ENCODE data around the gene HSPB1.

Gene HSPB1

GRCh38 chr7:76325811-76326210, 23.3 kb downstream of the HSPB1 start:
- H3K27ac ChIP-seq (ENCODE audit: low read depth, low read length), result no peak overlapping the region
- H3K14ac ChIP-seq (ENCODE audit: low read length), result no peak overlapping the region
- no peak overlapping the region for H2BK5ac ChIP-seq (ENCODE audit: low read depth, low read length, poor library complexity)
- no peak overlapping the region for H2AFZ ChIP-seq (ENCODE audit: insufficient read depth, low read length, poor library complexity)
- peaks cover 31 to 50% of the 10 kb centered on the region in 2 experiments for H3K36me3 ChIP-seq (ENCODE audit: control insufficient read depth in 1 of 2, insufficient read depth in 2 of 2, low read length in 2 of 2)
- no peak overlapping the region for H3K23ac ChIP-seq (ENCODE audit: low read length)
- no peak overlapping the region for H4K91ac ChIP-seq (ENCODE audit: low read depth, low read length)
- no peak overlapping the region for H3K18ac ChIP-seq (ENCODE audit: low read length)
- no peak for DNase-seq
- H2BK120ac ChIP-seq (ENCODE audit: insufficient read depth, low read length, poor library complexity), result no peak overlapping the region
- H3K4me3 ChIP-seq (ENCODE audit: low read depth, low read length), result no peak overlapping the region
- no peak overlapping the region for H4K8ac ChIP-seq (ENCODE audit: low read depth, low read length)
- H3K79me1 ChIP-seq (ENCODE audit: low read length), result no peaks in the 10 kb centered on the region
- no peak overlapping the region for H3K4me2 ChIP-seq (ENCODE audit: low read length)
- H3K9ac ChIP-seq (ENCODE audit: low read length), result no peak overlapping the region
- H4K12ac ChIP-seq (ENCODE audit: low read depth, low read length), result no peak overlapping the region
- no peaks in the 10 kb centered on the region for H3K4me1 ChIP-seq (ENCODE audit: control insufficient read depth in 1 of 2, insufficient read depth in 2 of 2, low read length in 2 of 2)
- no peaks in the 10 kb centered on the region for H3K27me3 ChIP-seq (ENCODE audit: insufficient read depth, low read length)
- no peaks in the 10 kb centered on the region for H3K79me2 ChIP-seq (ENCODE audit: control insufficient read depth, insufficient read depth, low read length, poor library complexity)
- no CpG with 5 or more reads among the region's 5 CpGs for WGBS (ENCODE audit: extremely low coverage, insufficient coverage, insufficient read length)
- no peaks in the 10 kb centered on the region for H3K9me3 ChIP-seq (ENCODE audit: insufficient read depth, low read depth, low read length)
- H2BK12ac ChIP-seq (ENCODE audit: low read length), result no peak overlapping the region
- no peak overlapping the region for H3K4ac ChIP-seq (ENCODE audit: low read depth, low read length)
- no peak overlapping the region for H2AK5ac ChIP-seq (ENCODE audit: low read length)

- no peak overlapping the region for H3K23ac ChIP-seq (ENCODE audit: low read length)
- no peak overlapping the region for H3K18ac ChIP-seq (ENCODE audit: low read length)
- no CpG with 5 or more reads among the region's 5 CpGs for WGBS (ENCODE audit: extremely low coverage, insufficient coverage, insufficient read length)
- H3K79me1 ChIP-seq (ENCODE audit: low read length), result no peaks in the 10 kb centered on the region
- no peak overlapping the region for H2BK12ac ChIP-seq (ENCODE audit: low read length)
- no peak overlapping the region for H3K4ac ChIP-seq (ENCODE audit: low read depth, low read length)
- no peaks in the 10 kb centered on the region for H3K4me1 ChIP-seq (ENCODE audit: control insufficient read depth in 1 of 2, insufficient read depth in 2 of 2, low read length in 2 of 2)
- H3K36me3 ChIP-seq (ENCODE audit: control insufficient read depth in 1 of 2, insufficient read depth in 2 of 2, low read length in 2 of 2), result peaks cover 31 to 49% of the 10 kb centered on the region in 2 experiments
- H3K4me3 ChIP-seq (ENCODE audit: low read depth, low read length), result no peak overlapping the region
- H3K9me3 ChIP-seq (ENCODE audit: insufficient read depth, low read depth, low read length), result no peaks in the 10 kb centered on the region
- H4K8ac ChIP-seq (ENCODE audit: low read depth, low read length), result no peak overlapping the region
- H3K27ac ChIP-seq (ENCODE audit: low read depth, low read length), result no peak overlapping the region
- H2AFZ ChIP-seq (ENCODE audit: insufficient read depth, low read length, poor library complexity), result no peak overlapping the region
- H3K9ac ChIP-seq (ENCODE audit: low read length), result no peak overlapping the region
- H3K14ac ChIP-seq (ENCODE audit: low read length), result no peak overlapping the region
- no peaks in the 10 kb centered on the region for H3K79me2 ChIP-seq (ENCODE audit: control insufficient read depth, insufficient read depth, low read length, poor library complexity)
- H2BK120ac ChIP-seq (ENCODE audit: insufficient read depth, low read length, poor library complexity), result no peak overlapping the region
- H4K12ac ChIP-seq (ENCODE audit: low read depth, low read length), result no peak overlapping the region
- H3K4me2 ChIP-seq (ENCODE audit: low read length), result no peak overlapping the region
- H4K91ac ChIP-seq (ENCODE audit: low read depth, low read length), result no peak overlapping the region
- H2BK5ac ChIP-seq (ENCODE audit: low read depth, low read length, poor library complexity), result no peak overlapping the region
- no peaks in the 10 kb centered on the region for H3K27me3 ChIP-seq (ENCODE audit: insufficient read depth, low read length)
- no peak overlapping the region for H2AK5ac ChIP-seq (ENCODE audit: low read length)
- DNase-seq, result no peak
These were observed 24.3 kb downstream of the HSPB1 start for GRCh38 chr7:76326646-76327233.

- Histone ChIP-seq H2BK5ac (ENCODE audit: low read depth, low read length, poor library complexity) (no peak overlapping the region), H4K91ac (ENCODE audit: low read depth, low read length) (no peak overlapping the region), H3K27ac (ENCODE audit: low read depth, low read length) (no peak overlapping the region), H3K79me1 (ENCODE audit: low read length) (no peaks in the 10 kb centered on the region), H3K36me3 (ENCODE audit: control insufficient read depth in 1 of 2, insufficient read depth in 2 of 2, low read length in 2 of 2) (peaks cover 32 to 55% of the 10 kb centered on the region in 2 experiments), H3K14ac (ENCODE audit: low read length) (no peak overlapping the region), H3K18ac (ENCODE audit: low read length) (no peak overlapping the region), H4K8ac (ENCODE audit: low read depth, low read length) (no peak overlapping the region), H3K27me3 (ENCODE audit: insufficient read depth, low read length) (no peaks in the 10 kb centered on the region), H2AFZ (ENCODE audit: insufficient read depth, low read length, poor library complexity) (no peak overlapping the region), H2AK5ac (ENCODE audit: low read length) (no peak overlapping the region), H3K79me2 (ENCODE audit: control insufficient read depth, insufficient read depth, low read length, poor library complexity) (no peaks in the 10 kb centered on the region), H4K12ac (ENCODE audit: low read depth, low read length) (no peak overlapping the region), H2BK12ac (ENCODE audit: low read length) (no peak overlapping the region), H3K4ac (ENCODE audit: low read depth, low read length) (no peak overlapping the region), H3K4me3 (ENCODE audit: low read depth, low read length) (no peak overlapping the region), H3K4me2 (ENCODE audit: low read length) (no peak overlapping the region), H3K9ac (ENCODE audit: low read length) (no peak overlapping the region), H2BK120ac (ENCODE audit: insufficient read depth, low read length, poor library complexity) (no peak overlapping the region), H3K23ac (ENCODE audit: low read length) (no peak overlapping the region), H3K4me1 (ENCODE audit: control insufficient read depth in 1 of 2, insufficient read depth in 2 of 2, low read length in 2 of 2) (no peaks in the 10 kb centered on the region), H3K9me3 (ENCODE audit: insufficient read depth, low read depth, low read length) (no peaks in the 10 kb centered on the region)
- no CpG with 5 or more reads among the region's 7 CpGs for WGBS (ENCODE audit: extremely low coverage, insufficient coverage, insufficient read length)
- no peak for DNase-seq
These were observed 25.1 kb downstream of the HSPB1 start for GRCh38 chr7:76327610-76328009.

GRCh38 chr7:76328389-76328788, 25.9 kb downstream of the HSPB1 start:
- Histone ChIP-seq H4K91ac (ENCODE audit: low read depth, low read length) (no peak overlapping the region), H2BK12ac (ENCODE audit: low read length) (no peak overlapping the region), H3K14ac (ENCODE audit: low read length) (no peak overlapping the region), H2AFZ (ENCODE audit: insufficient read depth, low read length, poor library complexity) (no peak overlapping the region), H3K18ac (ENCODE audit: low read length) (no peak overlapping the region), H3K79me1 (ENCODE audit: low read length) (no peaks in the 10 kb centered on the region), H3K79me2 (ENCODE audit: control insufficient read depth, insufficient read depth, low read length, poor library complexity) (peaks cover 6% of the 10 kb centered on the region), H3K27ac (ENCODE audit: low read depth, low read length) (no peak overlapping the region), H3K4me2 (ENCODE audit: low read length) (no peak overlapping the region), H4K12ac (ENCODE audit: low read depth, low read length) (no peak overlapping the region), H3K27me3 (ENCODE audit: insufficient read depth, low read length) (no peaks in the 10 kb centered on the region), H3K9me3 (ENCODE audit: insufficient read depth, low read depth, low read length) (no peaks in the 10 kb centered on the region), H2BK120ac (ENCODE audit: insufficient read depth, low read length, poor library complexity) (no peak overlapping the region), H4K8ac (ENCODE audit: low read depth, low read length) (no peak overlapping the region), H3K23ac (ENCODE audit: low read length) (no peak overlapping the region), H2AK5ac (ENCODE audit: low read length) (no peak overlapping the region), H3K36me3 (ENCODE audit: control insufficient read depth in 1 of 2, insufficient read depth in 2 of 2, low read length in 2 of 2) (peaks cover 35 to 55% of the 10 kb centered on the region in 2 experiments), H3K9ac (ENCODE audit: low read length) (no peak overlapping the region), H3K4me3 (ENCODE audit: low read depth, low read length) (no peak overlapping the region), H3K4me1 (ENCODE audit: control insufficient read depth in 1 of 2, insufficient read depth in 2 of 2, low read length in 2 of 2) (no peaks in the 10 kb centered on the region), H3K4ac (ENCODE audit: low read depth, low read length) (peak overlapping the region; percentile 72), H2BK5ac (ENCODE audit: low read depth, low read length, poor library complexity) (no peak overlapping the region)
- no peak for DNase-seq
- no CpG with 5 or more reads among the region's 15 CpGs for WGBS (ENCODE audit: extremely low coverage, insufficient coverage, insufficient read length)

Data from trophoblast cell (in vitro differentiated cells and primary cell).